ENCODE data around the gene SH3RF1.

- TF ChIP-seq POLR2A (IDR thresholded peaks at IDR 0.05) = no peak
- TF ChIP-seq CTCF (IDR thresholded peaks at IDR 0.05) = no peak
Measured at GRCh38 chr4:169279108-169279507, 8.4 kb upstream of the SH3RF1 start.

Measured in uterus (tissue), 2 donors.